Tibial artery (tissue), 4 donors: ENCODE data around the gene CYB5A.

Experiments
- DNase-seq, 2 donors: peaks; one replicate each; pipeline ENCODE4 v3.0.0-alpha.2; 2019
- H3K27ac ChIP-seq, 2 donors: fragments of 200-600 bp; sonication (generic) in 1 of 2; 1 replicate in 1 of 2; 2 replicates in 1 of 2; pipeline ENCODE4 v1.5.1; 2018 to 2019; ENCODE audit warnings: mild to moderate bottlenecking in 1 of 2
- H3K27me3 ChIP-seq, 2 donors: fragments of 200-600 bp; sonication (generic) in 1 of 2; one replicate each; pipeline versions ENCODE4 v1.5.1 to v1.6.0; 2016 to 2019
- H3K36me3 ChIP-seq, 3 donors: fragments of 200-600 bp; sonication (generic) in 2 of 3; one replicate each; pipeline ENCODE4 v1.5.1; 2016 to 2019; ENCODE audit warnings: mild to moderate bottlenecking in 2 of 3
- H3K4me1 ChIP-seq, 4 donors: fragments of 200-600 bp; sonication (generic) in 2 of 4; 1 replicate in 3 of 4; 2 replicates in 1 of 4; pipeline ENCODE4 v1.5.1; 2016 to 2019
- H3K4me3 ChIP-seq, 2 donors: fragments of 200-600 bp; sonication (generic) in 1 of 2; 1 replicate in 1 of 2; 2 replicates in 1 of 2; pipeline ENCODE4 v1.5.1; 2018 to 2019; ENCODE audit warnings: mild to moderate bottlenecking in 2 of 2
- H3K9me3 ChIP-seq, 3 donors: fragments of 200-600 bp; sonication (generic) in 1 of 3; one replicate each; pipeline ENCODE4 v1.5.1; 2016 to 2019
- intact Hi-C: fragments of 100-400 bp; cut with DNase I; formaldehyde crosslinking; loops from one replicate; pipeline ENCODE4 v1.15.0; 2023; ENCODE audit warnings: low total_unique reads
- TF ChIP-seq, protein P1 (sequence below), 2 experiments: fragments of 200-600 bp in 1 of 2; fragments of 450-650 bp in 1 of 2; IDR thresholded peaks; one replicate each; pipeline ENCODE4 v1.5.1; 2017 to 2019; ENCODE audit warnings: antibody characterized with exemption in 2 of 2, mild to moderate bottlenecking in 1 of 2, moderate library complexity in 1 of 2

CYB5A gene

GRCh38 chr18:74275736-74276135 is 16.0 kb downstream of the CYB5A start:
- peaks cover 0 to 5% (median 0%) of the 10 kb centered on the region in 4 donors for H3K4me1 ChIP-seq
- no peak overlapping the region for H3K4me3 ChIP-seq
- DNase-seq = no peak
- no peaks in the 10 kb centered on the region for H3K27me3 ChIP-seq
- H3K9me3 ChIP-seq = no peaks in the 10 kb centered on the region
- H3K36me3 ChIP-seq = peaks cover 0 to 5% (median 0%) of the 10 kb centered on the region in 3 donors
- intact Hi-C loops = no loop called here
- H3K27ac ChIP-seq = no peak overlapping the region
- TF ChIP-seq, protein P1, sequence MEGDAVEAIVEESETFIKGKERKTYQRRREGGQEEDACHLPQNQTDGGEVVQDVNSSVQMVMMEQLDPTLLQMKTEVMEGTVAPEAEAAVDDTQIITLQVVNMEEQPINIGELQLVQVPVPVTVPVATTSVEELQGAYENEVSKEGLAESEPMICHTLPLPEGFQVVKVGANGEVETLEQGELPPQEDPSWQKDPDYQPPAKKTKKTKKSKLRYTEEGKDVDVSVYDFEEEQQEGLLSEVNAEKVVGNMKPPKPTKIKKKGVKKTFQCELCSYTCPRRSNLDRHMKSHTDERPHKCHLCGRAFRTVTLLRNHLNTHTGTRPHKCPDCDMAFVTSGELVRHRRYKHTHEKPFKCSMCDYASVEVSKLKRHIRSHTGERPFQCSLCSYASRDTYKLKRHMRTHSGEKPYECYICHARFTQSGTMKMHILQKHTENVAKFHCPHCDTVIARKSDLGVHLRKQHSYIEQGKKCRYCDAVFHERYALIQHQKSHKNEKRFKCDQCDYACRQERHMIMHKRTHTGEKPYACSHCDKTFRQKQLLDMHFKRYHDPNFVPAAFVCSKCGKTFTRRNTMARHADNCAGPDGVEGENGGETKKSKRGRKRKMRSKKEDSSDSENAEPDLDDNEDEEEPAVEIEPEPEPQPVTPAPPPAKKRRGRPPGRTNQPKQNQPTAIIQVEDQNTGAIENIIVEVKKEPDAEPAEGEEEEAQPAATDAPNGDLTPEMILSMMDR (IDR thresholded peaks at IDR 0.05) = no peak

- peaks cover 0 to 5% (median 0%) of the 10 kb centered on the region in 3 donors for H3K36me3 ChIP-seq
Observed at GRCh38 chr18:74274700-74275099, 17.1 kb downstream of the CYB5A start.

DNA sequence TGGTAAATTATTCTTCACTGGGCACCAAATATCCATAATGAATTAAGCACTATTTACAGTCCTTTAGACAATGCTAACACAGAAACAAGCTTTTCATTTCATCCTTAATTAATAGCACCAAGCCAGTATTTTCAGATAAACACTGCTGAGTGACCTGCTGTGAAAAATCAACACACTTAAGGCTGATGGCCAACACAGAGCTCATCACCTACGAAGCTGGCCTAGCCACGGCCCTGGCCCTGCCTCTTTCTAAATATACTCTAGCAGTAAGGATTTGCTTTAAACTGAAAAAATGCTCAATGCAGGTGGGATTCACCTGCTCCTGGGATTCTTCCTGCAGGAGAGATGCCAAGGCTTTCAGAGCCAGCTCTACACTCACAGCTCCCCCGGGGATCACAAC is 18.4 kb downstream of the CYB5A start:
- Histone ChIP-seq H3K27ac (no peak overlapping the region), H3K27me3 (no peaks in the 10 kb centered on the region), H3K4me3 (no peak overlapping the region), H3K36me3 (peaks cover 0 to 5% (median 0%) of the 10 kb centered on the region in 3 donors), H3K9me3 (no peaks in the 10 kb centered on the region), H3K4me1 (peaks cover 0 to 5% (median 0%) of the 10 kb centered on the region in 4 donors)
- no peak for DNase-seq
- TF ChIP-seq, protein P1 (IDR thresholded peaks at IDR 0.05) = no peak
- intact Hi-C loops = no loop called here

More at GRCh38 chr18:74274700-74275099, 17.1 kb downstream of the CYB5A start:
- H3K27ac ChIP-seq = no peak overlapping the region
- no peaks in the 10 kb centered on the region for H3K9me3 ChIP-seq
- TF ChIP-seq, protein P1 (IDR thresholded peaks at IDR 0.05) = no peak
- no peak for DNase-seq
- intact Hi-C loops = no loop called here
- H3K4me1 ChIP-seq = peaks cover 0 to 5% (median 0%) of the 10 kb centered on the region in 4 donors
- no peaks in the 10 kb centered on the region for H3K27me3 ChIP-seq
- no peak overlapping the region for H3K4me3 ChIP-seq

DNA sequence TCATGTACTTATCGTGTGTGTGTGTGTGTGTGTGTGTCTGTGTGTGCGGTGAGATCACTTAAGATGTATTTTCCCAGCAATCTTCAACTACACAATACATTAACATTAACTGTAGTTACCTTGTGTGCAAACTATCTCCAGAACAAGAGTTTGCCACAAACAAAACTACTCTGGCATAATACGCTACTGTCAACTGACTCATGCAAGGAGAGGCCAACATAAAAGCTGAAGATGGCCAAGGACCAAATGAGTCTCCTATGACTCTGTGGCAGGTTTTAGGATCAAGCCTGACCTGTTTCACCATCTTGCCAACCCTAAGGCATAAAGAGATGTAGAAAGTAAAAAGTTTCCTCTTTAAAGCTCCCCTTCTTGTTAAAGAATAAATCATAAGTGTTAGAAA is 20.1 kb downstream of the CYB5A start:
- no peak overlapping the region for H3K4me3 ChIP-seq

GRCh38 chr18:74268933-74269620 is 22.7 kb downstream of the CYB5A start:
- Histone ChIP-seq H3K4me1 (peaks cover 0 to 5% (median 0%) of the 10 kb centered on the region in 4 donors), H3K9me3 (no peaks in the 10 kb centered on the region), H3K4me3 (no peak overlapping the region), H3K36me3 (no peaks in the 10 kb centered on the region), H3K27ac (no peak overlapping the region), H3K27me3 (no peaks in the 10 kb centered on the region)
- DNase-seq = no peak
- TF ChIP-seq, protein P1 (IDR thresholded peaks at IDR 0.05) = no peak
- intact Hi-C loops = no loop called here

More for the DNA sequence above, 20.1 kb downstream of the CYB5A start:
- TF ChIP-seq, protein P1 (IDR thresholded peaks at IDR 0.05) = no peak
- Histone ChIP-seq H3K36me3 (peaks cover 0 to 5% (median 0%) of the 10 kb centered on the region in 3 donors), H3K4me1 (peaks cover 0 to 5% (median 0%) of the 10 kb centered on the region in 4 donors), H3K9me3 (no peaks in the 10 kb centered on the region), H3K27ac (no peak overlapping the region), H3K27me3 (no peaks in the 10 kb centered on the region)
- DNase-seq = no peak
- intact Hi-C loops = no loop called here
